Right cardiac atrium (tissue), 5 donors: ENCODE results near the gene SEPTIN7. TPM values are rescaled to one million over a fixed set of nuclear protein-coding genes. Genes with fewer than 3 reads are reported as not detected.

Source experiments
- ATAC-seq, 2 donors: fragments of 200-7000 bp; cut with Tn5 transposase; one replicate each; pipeline versions ENCODE4 v1.8.0 to v1.9.1; 2020; ENCODE audit warnings: moderate library complexity in 2 of 2, mild to moderate bottlenecking in 1 of 2
- DNase-seq, 3 donors: peaks; one replicate each; pipeline ENCODE4 v3.0.0-alpha.2; 2020
- H3K27ac ChIP-seq: one replicate; pipeline ENCODE4 v1.5.1; 2013; ENCODE audit warnings: mild to moderate bottlenecking, low read length, control low read depth, moderate library complexity
- H3K27me3 ChIP-seq: one replicate; pipeline ENCODE4 v1.6.1; 2013; ENCODE audit not compliant: control insufficient read depth, insufficient read depth
- H3K4me1 ChIP-seq: one replicate; pipeline ENCODE4 v1.6.1; 2013; ENCODE audit warnings: low read length; ENCODE audit not compliant: control insufficient read depth, insufficient read depth
- H3K4me3 ChIP-seq: one replicate; pipeline ENCODE4 v1.5.1; 2013; ENCODE audit warnings: low read length, control low read depth
- H3K9me3 ChIP-seq: one replicate; pipeline ENCODE4 v1.6.1; 2013; ENCODE audit warnings: low read length; ENCODE audit not compliant: control insufficient read depth
- WGBS: extraction: QIAGEN DNeasy Blood & Tissue Kit; methylation state at CpG from one replicate; pipeline ENCODE4 v1.1.7; 2013; 5-methylcytosine and 5-hydroxymethylcytosine counted together
- intact Hi-C, 4 donors: fragments of 100-400 bp; cut with DNase I; formaldehyde crosslinking; loops; one replicate each; pipeline versions ENCODE4 v1.11.0 to v1.14.0; 2022 to 2023
- polyA plus RNA-seq: library from polyadenylated mRNA; stranded (reverse); fragments of 200-250 nt; gene quantifications from one replicate; pipeline ENCODE4 v1.2.3, GENCODE V29; 2013
- total RNA-seq, 4 donors: library from RNA; stranded (reverse); fragmentation: NEBNext Ultra II Directional; extraction: Animal tissue kit (Norgen Biotek cat#: 25700); gene quantifications; one replicate each; pipeline ENCODE4 v1.2.1, GENCODE V29; 2021
- donor health status: healthy with polysubstance abuse.
- donor health status: DM: no; HTN: yes; CAD: no.
- donor health status: DM: no; HTN: no; CAD: no.
- donor health status: DM: no; HTN: yes; CAD: no; lungs with severe emphysema.
- donor health status: DM: yes; HTN: yes; CAD: no.

Gene SEPTIN7
- total and polyA plus RNA-seq, 5 donors = 189 to 225 (median 211) TPM

DNA sequence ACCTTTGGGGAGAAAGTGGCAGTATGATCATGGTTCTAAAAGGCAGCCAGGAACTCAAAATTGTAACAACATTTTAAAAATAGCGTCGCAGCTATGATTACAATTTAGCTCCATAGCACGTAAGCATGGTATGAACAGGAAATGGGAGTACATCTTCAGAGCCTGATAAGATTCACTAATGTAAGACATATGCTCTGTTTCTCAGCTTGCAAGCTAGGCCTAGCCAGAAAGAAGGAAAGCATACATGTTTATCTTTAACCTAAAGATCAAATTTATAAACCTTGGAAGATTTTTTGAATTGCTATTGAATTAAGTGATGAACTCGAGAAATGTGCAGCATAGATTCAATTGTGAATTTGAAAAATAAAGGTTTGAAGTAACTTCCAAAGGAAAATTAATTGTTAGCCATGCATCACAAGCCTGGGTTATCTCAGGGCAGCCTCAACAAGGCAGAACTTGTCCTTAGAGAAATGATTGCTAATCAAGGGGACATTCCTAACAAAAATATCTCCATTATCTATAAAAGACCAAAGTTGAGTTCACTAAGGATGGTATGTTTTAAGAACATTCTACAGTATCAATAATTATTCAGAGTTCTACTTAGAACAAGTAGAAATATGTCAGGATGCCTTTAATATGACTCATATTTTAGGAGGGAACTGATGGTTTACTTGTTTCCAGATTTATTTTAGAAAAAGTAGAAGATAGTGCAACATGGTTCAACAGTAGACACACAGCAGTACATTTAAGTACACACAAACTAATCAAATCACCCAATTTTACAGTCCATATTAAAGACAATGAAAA is 38.8 kb upstream of the SEPTIN7 start:
- no peaks in the 10 kb centered on the region for H3K27me3 ChIP-seq
- DNase-seq = no peak
- no peak overlapping the region for H3K27ac ChIP-seq
- no peak overlapping the region for H3K4me3 ChIP-seq
- ATAC-seq = peak; percentile 48 to 51
- H3K4me1 ChIP-seq = no peaks in the 10 kb centered on the region
- intact Hi-C loops = loop anchor here in 1 of 4 donors (5.0 kb wide), 1 partner anchor 40 kb away; the partner anchor contains the start of gene SEPTIN7
- WGBS = 19% methylated on average over 4 of the region's 4 CpGs
- H3K9me3 ChIP-seq = no peaks in the 10 kb centered on the region

- 27% methylated on average over 3 of the region's 3 CpGs for WGBS
- H3K4me1 ChIP-seq = no peaks in the 10 kb centered on the region
- no peaks in the 10 kb centered on the region for H3K27me3 ChIP-seq
- H3K27ac ChIP-seq = no peak overlapping the region
- H3K9me3 ChIP-seq = no peaks in the 10 kb centered on the region
- no peak for DNase-seq
- intact Hi-C loops = loop anchor here in 1 of 4 donors (5.0 kb wide), 1 partner anchor 40 kb away; the partner anchor contains the start of gene SEPTIN7
- peak; percentile 29 to 37 for ATAC-seq
- no peak overlapping the region for H3K4me3 ChIP-seq
Measured at GRCh38 chr7:35762781-35763180, 38.1 kb upstream of the SEPTIN7 start.

GRCh38 chr7:35768346-35768745 is 32.5 kb upstream of the SEPTIN7 start:
- intact Hi-C loops = no loop called here
- H3K9me3 ChIP-seq = no peaks in the 10 kb centered on the region
- no peaks in the 10 kb centered on the region for H3K27me3 ChIP-seq
- WGBS = 97% methylated on average over 20 of the region's 20 CpGs
- H3K27ac ChIP-seq = no peak overlapping the region
- DNase-seq (no peak), ATAC-seq (no peak)
- H3K4me3 ChIP-seq = no peak overlapping the region
- no peaks in the 10 kb centered on the region for H3K4me1 ChIP-seq

DNA sequence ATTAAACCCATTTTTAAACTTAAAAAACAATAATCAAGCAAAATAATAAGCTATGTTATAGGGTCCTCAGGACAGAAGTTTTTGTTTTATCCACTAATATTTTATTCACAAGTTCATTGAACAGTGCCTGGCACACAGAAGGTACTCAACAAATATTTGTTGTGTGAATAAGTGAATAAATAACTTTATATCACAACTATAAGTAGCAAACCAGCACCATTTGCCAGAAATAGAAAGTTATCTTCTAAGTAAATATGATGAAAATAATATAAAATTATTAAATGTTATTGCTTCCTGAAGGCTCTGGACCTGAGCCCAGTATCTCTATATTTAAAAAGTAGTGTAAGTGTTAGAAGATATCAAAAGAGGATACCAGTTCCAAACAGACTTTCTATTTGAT is 29.1 kb upstream of the SEPTIN7 start:
- ATAC-seq = no peak
- no peak for DNase-seq
- intact Hi-C loops = no loop called here
- H3K27me3 ChIP-seq = no peaks in the 10 kb centered on the region
- H3K9me3 ChIP-seq = no peaks in the 10 kb centered on the region
- no peak overlapping the region for H3K4me3 ChIP-seq
- no peaks in the 10 kb centered on the region for H3K4me1 ChIP-seq
- no peak overlapping the region for H3K27ac ChIP-seq

- H3K4me3 ChIP-seq = no peak overlapping the region
- DNase-seq (no peak), ATAC-seq (no peak)
- no peaks in the 10 kb centered on the region for H3K4me1 ChIP-seq
- H3K27me3 ChIP-seq = no peaks in the 10 kb centered on the region
- no peak overlapping the region for H3K27ac ChIP-seq
- intact Hi-C loops = no loop called here
- no peaks in the 10 kb centered on the region for H3K9me3 ChIP-seq
- 95% methylated on average over 3 of the region's 3 CpGs for WGBS
Measured at GRCh38 chr7:35773994-35774393, 26.9 kb upstream of the SEPTIN7 start.

GRCh38 chr7:35776686-35777085 is 24.2 kb upstream of the SEPTIN7 start:
- Histone ChIP-seq H3K27me3 (no peaks in the 10 kb centered on the region), H3K27ac (no peak overlapping the region), H3K9me3 (no peaks in the 10 kb centered on the region), H3K4me1 (no peaks in the 10 kb centered on the region), H3K4me3 (no peak overlapping the region)
- 67% methylated on average over 1 of the region's 1 CpG for WGBS
- DNase-seq (no peak), ATAC-seq (no peak)
- intact Hi-C loops = no loop called here

DNA sequence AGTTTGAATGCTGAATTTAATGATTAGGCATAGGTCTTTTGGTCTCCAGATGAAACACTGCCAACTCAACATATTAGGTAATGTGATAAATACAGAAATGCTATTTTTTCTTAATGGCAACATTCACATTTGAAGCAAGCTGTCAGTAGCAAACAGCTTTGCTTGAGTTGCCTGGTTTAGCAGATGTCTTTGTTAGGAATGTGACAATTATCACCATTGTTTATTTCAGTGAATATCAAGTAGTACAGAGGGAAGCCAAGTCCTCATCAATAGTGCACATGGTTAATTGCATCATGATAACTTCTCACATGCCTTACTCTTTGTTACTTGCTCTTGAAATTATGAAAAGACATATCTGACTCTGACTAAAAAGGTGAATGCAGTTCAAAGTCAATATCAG is 23.7 kb upstream of the SEPTIN7 start:
- DNase-seq (no peak), ATAC-seq (no peak)
- Histone ChIP-seq H3K4me3 (no peak overlapping the region), H3K27me3 (no peaks in the 10 kb centered on the region), H3K27ac (no peak overlapping the region), H3K9me3 (no peaks in the 10 kb centered on the region), H3K4me1 (no peaks in the 10 kb centered on the region)
- intact Hi-C loops = no loop called here

DNA sequence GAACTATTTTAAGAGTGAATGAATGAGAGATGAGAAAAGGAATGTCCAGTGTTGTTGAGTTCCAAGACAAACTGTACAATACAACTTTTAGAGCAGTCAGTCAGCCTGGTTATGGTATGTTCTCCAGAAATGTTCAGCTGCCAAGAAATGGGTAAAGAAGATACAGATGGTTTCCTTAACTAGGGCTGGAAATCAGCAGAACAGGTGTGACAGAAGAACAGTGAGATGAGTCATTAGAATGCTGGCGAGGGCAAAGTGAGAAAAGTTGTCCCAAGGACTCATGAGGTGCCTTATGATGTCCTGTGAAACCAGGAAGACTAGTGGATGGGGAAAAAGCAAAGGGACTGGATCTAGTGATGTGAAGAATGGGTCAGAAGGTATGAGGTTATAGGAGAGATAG is 20.8 kb upstream of the SEPTIN7 start:
- Histone ChIP-seq H3K27ac (no peak overlapping the region), H3K9me3 (no peaks in the 10 kb centered on the region), H3K4me3 (no peak overlapping the region), H3K27me3 (no peaks in the 10 kb centered on the region), H3K4me1 (peaks cover 2% of the 10 kb centered on the region)
- 95% methylated on average over 1 of the region's 1 CpG for WGBS
- DNase-seq (no peak), ATAC-seq (no peak)
- intact Hi-C loops = no loop called here

DNA sequence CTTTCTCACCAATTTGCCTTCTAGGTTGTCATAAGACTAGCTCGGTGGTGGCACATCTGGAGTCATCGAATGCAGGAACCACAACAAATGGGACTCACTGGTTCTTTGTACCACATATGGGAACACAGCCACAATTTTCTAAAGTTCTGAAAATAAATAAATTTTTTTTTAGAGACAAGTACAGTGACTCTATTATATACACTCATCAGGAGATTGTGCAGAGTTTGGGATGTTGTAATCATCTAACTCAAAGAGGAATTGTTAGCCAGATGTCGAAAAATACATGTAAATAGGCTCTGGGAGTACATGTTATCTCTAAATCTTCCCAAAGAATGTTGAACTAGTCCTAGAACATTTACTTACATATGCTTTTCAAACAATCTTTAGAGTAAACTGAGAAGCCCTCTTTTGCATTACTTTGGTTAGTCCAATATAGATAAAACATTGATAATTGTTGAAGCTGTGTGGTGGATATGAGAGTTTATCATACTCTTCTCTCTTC is 19.6 kb upstream of the SEPTIN7 start:
- Histone ChIP-seq H3K27me3 (no peaks in the 10 kb centered on the region), H3K4me3 (no peak overlapping the region), H3K9me3 (no peaks in the 10 kb centered on the region), H3K27ac (no peak overlapping the region), H3K4me1 (peaks cover 2% of the 10 kb centered on the region)
- no peak for DNase-seq
- 82% methylated on average over 3 of the region's 3 CpGs for WGBS
- peak; percentile 31 to 58 for ATAC-seq
- intact Hi-C loops = no loop called here

GRCh38 chr7:35781767-35782515 is 18.9 kb upstream of the SEPTIN7 start:
- Histone ChIP-seq H3K27ac (no peak overlapping the region), H3K4me3 (no peak overlapping the region), H3K27me3 (no peaks in the 10 kb centered on the region), H3K4me1 (peaks cover 2% of the 10 kb centered on the region), H3K9me3 (no peaks in the 10 kb centered on the region)
- ATAC-seq (no peak), DNase-seq (no peak)
- 95% methylated on average over 9 of the region's 9 CpGs for WGBS
- intact Hi-C loops = no loop called here

GRCh38 chr7:35784332-35784731 is 16.5 kb upstream of the SEPTIN7 start:
- Histone ChIP-seq H3K27me3 (no peaks in the 10 kb centered on the region), H3K4me3 (no peak overlapping the region), H3K9me3 (no peaks in the 10 kb centered on the region), H3K4me1 (peaks cover 2% of the 10 kb centered on the region), H3K27ac (no peak overlapping the region)
- intact Hi-C loops = no loop called here
- no peak for ATAC-seq
- WGBS = 83% methylated on average over 3 of the region's 3 CpGs
- DNase-seq = no peak
